IMR-90 (cell line): Measurements from ENCODE around the gene TMEM181.

Source experiments
- BHLHE40 ChIP-seq: fragments of 150-350 bp; IDR thresholded peaks from 2 replicates; pipeline ENCODE4 v1.6.1; 2016; ENCODE audit warnings: mild to moderate bottlenecking, low read depth, low read length
- CEBPB ChIP-seq: IDR thresholded peaks from 2 replicates; pipeline ENCODE4 v1.6.1; 2012; ENCODE audit warnings: low read depth, low read length, improper control_type of control experiment
- CTCF ChIP-seq: conservative IDR thresholded peaks from 2 replicates; pipeline ENCODE4 v1.5.1; 2012; ENCODE audit warnings: mild to moderate bottlenecking, low read depth, low read length, improper control_type of control experiment
- ELK1 ChIP-seq: fragments of 150-350 bp; IDR thresholded peaks from 2 replicates; pipeline ENCODE4 v1.6.1; 2016; ENCODE audit warnings: low read depth, mild to moderate bottlenecking, low read length, moderate library complexity, borderline replicate concordance
- FOS ChIP-seq: fragments of 150-350 bp; IDR thresholded peaks from 2 replicates; pipeline ENCODE4 v1.6.1; 2016; ENCODE audit warnings: low read depth, low read length
- MXI1 ChIP-seq: IDR thresholded peaks from 2 replicates; pipeline ENCODE4 v1.6.1; 2012; ENCODE audit warnings: low read depth, mild to moderate bottlenecking, low read length, moderate library complexity, borderline replicate concordance
- NFE2L2 ChIP-seq: fragments of 150-350 bp; IDR thresholded peaks from 2 replicates; pipeline ENCODE4 v1.6.1; 2016; ENCODE audit warnings: low read depth, mild to moderate bottlenecking, low read length
- POLR2A ChIP-seq: IDR thresholded peaks from 2 replicates; pipeline ENCODE4 v1.6.1; 2012; ENCODE audit warnings: mild to moderate bottlenecking, low read depth, low read length
- RCOR1 ChIP-seq: IDR thresholded peaks from 2 replicates; pipeline ENCODE4 v1.6.1; 2012; ENCODE audit warnings: mild to moderate bottlenecking, low read length, improper control_type of control experiment; ENCODE audit not compliant: insufficient replicate concordance
- TF ChIP-seq, protein P1 (sequence below): fragments of 150-350 bp; IDR thresholded peaks from 2 replicates; pipeline ENCODE4 v1.6.1; 2017; ENCODE audit warnings: mild to moderate bottlenecking, antibody characterized with exemption, low read length, low read depth

DNA sequence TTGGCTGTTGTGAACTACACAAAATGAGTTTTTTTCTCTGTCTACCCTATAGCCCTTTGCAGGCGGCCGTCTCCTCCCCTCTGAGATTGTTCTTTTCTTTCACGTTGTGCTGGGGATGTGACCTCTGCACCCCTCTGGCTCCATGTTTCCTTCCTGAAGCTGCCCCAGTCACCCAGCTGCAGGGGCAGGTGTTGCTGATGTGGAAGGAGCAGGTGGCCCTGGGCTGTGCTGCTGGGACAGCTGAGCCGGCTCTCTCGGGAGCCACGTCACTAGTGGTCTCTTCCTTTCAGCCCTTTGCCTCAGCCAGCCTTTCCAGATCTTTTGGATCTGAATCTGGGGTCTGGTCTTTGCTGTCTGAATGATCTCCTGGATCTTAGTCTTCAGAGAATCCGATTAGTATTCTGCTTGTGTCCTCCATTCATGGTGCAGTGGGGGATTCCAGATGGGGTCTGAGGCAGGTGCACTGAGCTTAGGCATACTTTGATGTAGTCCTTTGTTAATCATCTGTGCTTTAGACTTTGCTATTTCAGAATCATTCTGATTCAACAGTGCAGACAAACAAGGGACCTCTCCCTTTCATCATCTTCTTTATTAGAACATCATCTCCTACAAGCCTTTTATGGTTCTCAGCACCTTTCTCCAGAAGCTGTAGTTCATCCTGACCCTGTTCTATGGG, 31.4 kb downstream of the TMEM181 start:
- TF ChIP-seq CTCF (no peak), NFE2L2 (no peak), MXI1 (no peak), RCOR1 (no peak), POLR2A (no peak), ELK1 (no peak), CEBPB (no peak), FOS (no peak), BHLHE40 (no peak)
- TF ChIP-seq, protein P1, sequence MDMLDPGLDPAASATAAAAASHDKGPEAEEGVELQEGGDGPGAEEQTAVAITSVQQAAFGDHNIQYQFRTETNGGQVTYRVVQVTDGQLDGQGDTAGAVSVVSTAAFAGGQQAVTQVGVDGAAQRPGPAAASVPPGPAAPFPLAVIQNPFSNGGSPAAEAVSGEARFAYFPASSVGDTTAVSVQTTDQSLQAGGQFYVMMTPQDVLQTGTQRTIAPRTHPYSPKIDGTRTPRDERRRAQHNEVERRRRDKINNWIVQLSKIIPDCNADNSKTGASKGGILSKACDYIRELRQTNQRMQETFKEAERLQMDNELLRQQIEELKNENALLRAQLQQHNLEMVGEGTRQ, result no peak
